ENCODE data around the gene BMX. TPM values are rescaled to one million over a fixed set of nuclear protein-coding genes. Genes with fewer than 3 reads are reported as not detected.
A peak's percentile ranks its signal among the peaks of the same experiment; 100 is the strongest.

BMX gene
- polyA plus RNA-seq, 1 experiment, result not detected

DNA sequence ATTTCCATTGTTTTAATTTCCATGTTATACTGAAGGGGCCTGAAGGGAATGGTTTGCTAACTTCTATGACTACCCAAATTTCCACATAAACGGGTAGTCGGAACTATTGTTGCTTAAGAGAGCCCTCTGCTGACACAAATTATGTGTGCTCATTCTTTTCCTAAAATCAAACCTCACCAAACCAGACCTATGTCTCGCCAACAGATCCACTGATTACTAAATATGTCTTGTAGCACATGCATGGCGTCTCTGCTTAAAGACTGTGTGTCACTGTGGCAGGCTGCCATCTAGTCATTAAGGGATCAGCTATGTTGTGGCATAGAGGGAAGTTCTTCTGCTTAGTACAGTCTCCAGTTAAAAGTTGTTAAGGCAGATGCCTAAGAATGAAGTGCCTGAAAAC is 32.6 kb upstream of the BMX start:
- H3K27ac ChIP-seq (ENCODE audit: low read depth, low read length), result no peak overlapping the region
- no peak overlapping the region for H3K4me3 ChIP-seq (ENCODE audit: low read depth, low read length)
- TF ChIP-seq, protein P1, sequence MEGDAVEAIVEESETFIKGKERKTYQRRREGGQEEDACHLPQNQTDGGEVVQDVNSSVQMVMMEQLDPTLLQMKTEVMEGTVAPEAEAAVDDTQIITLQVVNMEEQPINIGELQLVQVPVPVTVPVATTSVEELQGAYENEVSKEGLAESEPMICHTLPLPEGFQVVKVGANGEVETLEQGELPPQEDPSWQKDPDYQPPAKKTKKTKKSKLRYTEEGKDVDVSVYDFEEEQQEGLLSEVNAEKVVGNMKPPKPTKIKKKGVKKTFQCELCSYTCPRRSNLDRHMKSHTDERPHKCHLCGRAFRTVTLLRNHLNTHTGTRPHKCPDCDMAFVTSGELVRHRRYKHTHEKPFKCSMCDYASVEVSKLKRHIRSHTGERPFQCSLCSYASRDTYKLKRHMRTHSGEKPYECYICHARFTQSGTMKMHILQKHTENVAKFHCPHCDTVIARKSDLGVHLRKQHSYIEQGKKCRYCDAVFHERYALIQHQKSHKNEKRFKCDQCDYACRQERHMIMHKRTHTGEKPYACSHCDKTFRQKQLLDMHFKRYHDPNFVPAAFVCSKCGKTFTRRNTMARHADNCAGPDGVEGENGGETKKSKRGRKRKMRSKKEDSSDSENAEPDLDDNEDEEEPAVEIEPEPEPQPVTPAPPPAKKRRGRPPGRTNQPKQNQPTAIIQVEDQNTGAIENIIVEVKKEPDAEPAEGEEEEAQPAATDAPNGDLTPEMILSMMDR (IDR thresholded peaks at IDR 0.05; ENCODE audit: low read depth, low read length), result peak; percentile 52
- POLR2A ChIA-PET, result no interaction called here
- CTCF ChIA-PET, result interaction anchor here (0.7 to 6.9 kb wide), 13 partner anchors 9 to 168 kb away, joined by 3 to 206 read pairs (median 6); no protein-coding TSS in a partner anchor
- DNase-seq (ENCODE audit: low read depth, low spot score), result peak; percentile 20
- H3K9me3 ChIP-seq (ENCODE audit: control insufficient read depth, insufficient read depth, low read length), result no peaks in the 10 kb centered on the region
- no peaks in the 10 kb centered on the region for H3K27me3 ChIP-seq (ENCODE audit: control insufficient read depth, insufficient read depth, low read length)

DNA sequence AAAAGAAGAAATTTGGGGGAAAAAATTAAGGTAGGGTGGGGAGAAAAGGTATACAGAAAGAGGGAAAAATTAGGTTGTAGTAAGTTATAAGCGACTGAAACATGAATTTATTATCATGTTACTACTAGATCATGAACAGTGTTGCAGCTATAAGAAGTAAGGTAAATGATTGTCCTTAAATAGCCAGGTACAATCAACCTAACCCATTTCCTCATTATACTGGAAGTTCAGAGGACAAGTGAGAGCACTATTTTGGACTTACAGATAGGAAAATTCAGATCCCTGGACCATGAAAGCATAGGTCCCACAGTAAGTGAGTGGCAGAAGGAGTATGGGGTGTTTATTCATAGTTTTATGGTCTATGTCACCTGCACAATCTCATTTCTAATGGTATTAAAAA is 31.0 kb upstream of the BMX start:
- DNase-seq (ENCODE audit: low read depth, low spot score), result no peak
- TF ChIP-seq, protein P1 (IDR thresholded peaks at IDR 0.05; ENCODE audit: low read depth, low read length), result no peak
- H3K27ac ChIP-seq (ENCODE audit: low read depth, low read length), result no peak overlapping the region
- POLR2A ChIA-PET, result interaction anchor here (0.7 kb wide), 1 partner anchor 136 kb away, joined by 5 read pairs; no protein-coding TSS in a partner anchor
- CTCF ChIA-PET, result interaction anchor here (0.7 to 6.9 kb wide), 7 partner anchors 14 to 130 kb away, joined by 3 to 206 read pairs (median 5); no protein-coding TSS in a partner anchor
- no peaks in the 10 kb centered on the region for H3K27me3 ChIP-seq (ENCODE audit: control insufficient read depth, insufficient read depth, low read length)
- H3K9me3 ChIP-seq (ENCODE audit: control insufficient read depth, insufficient read depth, low read length), result no peaks in the 10 kb centered on the region
- H3K4me3 ChIP-seq (ENCODE audit: low read depth, low read length), result no peak overlapping the region

DNA sequence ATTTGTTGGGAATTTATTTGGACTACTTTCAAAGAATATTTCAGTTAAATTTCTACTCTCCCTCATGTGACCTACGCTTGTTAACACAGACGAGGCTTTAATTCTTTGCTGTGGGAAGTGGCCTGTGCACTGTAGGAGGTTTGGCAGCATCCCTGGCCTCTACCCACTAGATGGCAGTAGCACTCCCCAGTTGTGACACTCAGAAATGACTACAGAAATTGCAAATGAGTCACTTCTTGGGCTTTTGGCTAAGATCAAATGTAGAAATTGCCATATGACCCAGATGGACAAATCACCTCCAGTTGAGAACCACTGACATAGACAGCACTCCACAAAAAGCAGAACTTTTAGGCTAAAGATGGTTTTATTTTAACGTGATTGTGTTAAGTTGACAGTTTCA is 29.6 kb upstream of the BMX start:
- Histone ChIP-seq H3K4me3 (ENCODE audit: low read depth, low read length) (no peak overlapping the region), H3K27me3 (ENCODE audit: control insufficient read depth, insufficient read depth, low read length) (no peaks in the 10 kb centered on the region), H3K9me3 (ENCODE audit: control insufficient read depth, insufficient read depth, low read length) (no peaks in the 10 kb centered on the region), H3K27ac (ENCODE audit: low read depth, low read length) (no peak overlapping the region)
- TF ChIP-seq, protein P1 (IDR thresholded peaks at IDR 0.05; ENCODE audit: low read depth, low read length), result peak; percentile 81
- CTCF ChIA-PET, result interaction anchor here (0.5 to 2.3 kb wide), 17 partner anchors 10 to 295 kb away, joined by 3 to 21 read pairs (median 4); no protein-coding TSS in a partner anchor
- POLR2A ChIA-PET, result no interaction called here
- no peak for DNase-seq (ENCODE audit: low read depth, low spot score)

DNA sequence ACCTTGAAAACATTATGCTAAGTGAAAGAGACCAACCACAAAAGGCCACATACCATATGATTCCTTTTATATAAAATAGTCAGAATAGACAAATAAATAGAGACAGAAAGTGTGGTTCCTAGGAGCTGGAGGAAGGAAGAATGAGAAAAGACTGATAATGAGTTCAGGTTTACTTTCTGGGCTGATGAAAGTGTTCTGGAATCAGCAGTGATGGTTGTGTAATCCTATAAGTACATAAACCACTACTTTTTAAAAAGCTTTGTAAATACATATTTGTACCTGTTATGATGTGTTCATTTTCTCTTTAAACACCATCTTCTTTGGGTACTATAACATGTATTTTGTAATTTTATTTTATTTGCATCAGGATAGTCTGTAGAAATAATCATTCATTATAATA is 28.1 kb upstream of the BMX start:
- no peak overlapping the region for H3K4me3 ChIP-seq (ENCODE audit: low read depth, low read length)
- TF ChIP-seq, protein P1 (IDR thresholded peaks at IDR 0.05; ENCODE audit: low read depth, low read length), result no peak
- ChIA-PET POLR2A (no interaction called here), CTCF (interaction anchor here (2.3 kb wide), 1 partner anchor 123 kb away, joined by 21 read pairs; no protein-coding TSS in a partner anchor)
- no peaks in the 10 kb centered on the region for H3K27me3 ChIP-seq (ENCODE audit: control insufficient read depth, insufficient read depth, low read length)
- DNase-seq (ENCODE audit: low read depth, low spot score), result no peak
- no peaks in the 10 kb centered on the region for H3K9me3 ChIP-seq (ENCODE audit: control insufficient read depth, insufficient read depth, low read length)
- no peak overlapping the region for H3K27ac ChIP-seq (ENCODE audit: low read depth, low read length)

DNA sequence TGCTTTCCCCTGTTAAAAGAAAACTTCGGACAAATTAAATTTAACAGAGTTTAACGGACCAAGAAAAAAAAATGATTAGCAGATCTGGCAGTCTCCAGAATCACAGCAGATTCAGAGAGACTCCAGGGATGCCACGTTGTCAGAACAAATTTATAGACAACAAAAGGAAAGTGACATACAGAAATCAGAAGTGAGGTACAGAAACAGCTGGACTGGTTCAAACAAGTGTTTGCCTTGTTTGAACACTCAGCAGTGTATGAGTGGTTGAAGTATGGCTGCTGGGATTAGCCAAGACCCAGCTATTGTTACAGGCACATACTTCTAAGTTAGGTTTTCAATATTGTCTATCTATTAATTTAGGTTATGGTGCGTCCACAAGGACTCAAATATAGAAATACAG is 26.6 kb upstream of the BMX start:
- no peaks in the 10 kb centered on the region for H3K27me3 ChIP-seq (ENCODE audit: control insufficient read depth, insufficient read depth, low read length)
- H3K9me3 ChIP-seq (ENCODE audit: control insufficient read depth, insufficient read depth, low read length), result no peaks in the 10 kb centered on the region
- ChIA-PET POLR2A (no interaction called here), CTCF (interaction anchor here (4.8 kb wide), 1 partner anchor 124 kb away, joined by 32 read pairs; no protein-coding TSS in a partner anchor)
- H3K4me3 ChIP-seq (ENCODE audit: low read depth, low read length), result no peak overlapping the region
- H3K27ac ChIP-seq (ENCODE audit: low read depth, low read length), result no peak overlapping the region
- TF ChIP-seq, protein P1 (IDR thresholded peaks at IDR 0.05; ENCODE audit: low read depth, low read length), result no peak
- no peak for DNase-seq (ENCODE audit: low read depth, low spot score)

All from AG04450 (cell line).